Ramos (cell line): ENCODE measurements around the gene S100A5.
"Not testable (repeated sequence)": the region's sequence is repeated elsewhere in the genome, so short reads cannot be mapped to it uniquely, and the experiment has no call there.

Source experiments
- in situ Hi-C: fragments of 300-500 bp; cut with MboI; formaldehyde crosslinking; loops from one replicate; pipeline ENCODE4 v1.14.3; 2022; ENCODE audit warnings: low sequenced_read_pairs; ENCODE audit not compliant: unreplicated experiment

S100A5 gene

DNA sequence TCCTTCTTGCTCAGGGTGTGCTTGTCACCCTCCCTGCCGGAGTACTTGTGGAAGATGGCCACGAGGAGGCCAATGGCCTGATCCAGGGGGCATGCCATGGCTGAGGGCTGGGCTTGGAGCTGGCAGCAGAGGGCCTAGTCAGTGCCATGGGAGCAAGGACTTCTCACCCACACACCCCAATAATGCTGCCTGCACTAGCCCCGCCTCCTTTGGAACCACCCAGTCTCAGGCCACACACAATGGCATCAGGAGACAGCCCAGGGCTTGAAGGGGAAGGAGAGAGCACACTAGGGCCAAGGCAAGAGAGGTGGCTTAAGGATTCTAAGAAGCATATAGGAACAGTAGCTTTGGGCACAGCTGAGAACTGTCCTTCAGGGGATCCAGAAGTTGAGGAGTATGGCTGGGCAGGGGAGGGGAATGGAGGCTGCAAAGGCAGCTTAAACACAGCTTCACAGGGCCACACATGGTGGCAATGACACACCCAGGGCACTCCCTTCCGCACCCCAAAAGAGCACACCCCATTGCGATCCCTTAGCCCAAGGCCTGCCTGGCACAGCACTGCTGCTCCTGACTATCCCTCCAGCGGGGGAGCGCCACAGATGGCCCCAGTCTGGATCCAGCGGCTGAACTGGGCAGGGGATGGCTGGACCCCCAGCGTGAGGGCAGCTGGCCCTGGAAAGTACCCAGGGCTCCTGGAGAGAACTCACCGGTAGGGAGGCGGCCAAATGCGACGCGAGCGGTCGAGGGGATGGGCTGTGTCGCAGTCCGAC, 5.3 kb downstream of the S100A5 start, which contains the start of gene S100A6:
Gene S100A6 (minus strand): TSS at position 750 of the 770 bp plus-strand sequence. CDS start 652 bp downstream, at position 98.
- in situ Hi-C loops, result no loop called here

DNA sequence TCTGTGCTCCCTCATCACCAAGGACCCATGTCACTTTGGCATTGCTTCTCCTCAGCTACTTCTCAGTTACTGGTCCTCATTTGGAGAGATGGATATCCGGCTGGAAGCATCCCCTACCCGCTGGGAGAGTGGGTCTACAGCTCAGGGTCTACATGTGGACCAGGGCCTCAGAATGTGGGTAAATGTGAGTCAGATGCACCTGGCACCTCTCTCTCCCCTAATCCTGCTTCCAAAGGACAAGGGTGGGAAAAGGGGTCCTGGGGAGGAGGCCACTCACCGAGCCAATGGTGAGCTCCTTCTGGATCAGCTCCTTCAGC, 5.9 kb downstream of the S100A5 start:
- in situ Hi-C loops, result no loop called here

DNA sequence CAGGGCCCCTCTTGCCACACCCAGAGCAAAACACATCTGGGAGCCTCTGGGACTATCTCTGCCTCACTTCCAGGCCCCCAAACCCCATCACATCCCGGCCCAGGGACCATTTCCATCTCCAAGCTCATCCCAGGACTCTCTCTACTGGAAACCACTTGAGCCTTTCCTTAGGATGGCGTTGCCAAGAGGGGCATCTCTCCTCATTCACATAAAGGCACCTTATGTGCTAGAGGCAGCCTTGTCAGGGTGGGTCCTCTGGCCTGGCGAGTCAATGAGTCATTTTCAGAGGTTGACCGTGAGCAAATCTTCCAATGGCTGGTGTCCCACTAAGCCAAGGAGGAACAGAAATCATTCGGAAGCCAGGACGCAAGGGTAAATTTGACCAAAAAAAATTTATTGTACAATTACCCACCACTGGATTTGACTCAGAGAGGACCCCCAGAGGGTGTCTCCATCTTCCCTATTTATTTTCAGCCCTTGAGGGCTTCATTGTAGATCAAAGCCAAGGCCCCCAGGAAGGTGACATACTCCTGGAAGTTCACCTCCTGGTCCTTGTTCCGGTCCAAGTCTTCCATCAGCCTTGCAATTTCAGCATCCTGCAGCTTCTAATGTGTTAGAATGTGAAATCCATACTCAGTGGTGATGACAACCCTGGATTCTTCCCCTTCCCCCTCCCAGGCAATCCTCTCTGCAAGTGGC, 6.4 kb downstream of the S100A5 start:
- in situ Hi-C loops, result no loop called here

DNA sequence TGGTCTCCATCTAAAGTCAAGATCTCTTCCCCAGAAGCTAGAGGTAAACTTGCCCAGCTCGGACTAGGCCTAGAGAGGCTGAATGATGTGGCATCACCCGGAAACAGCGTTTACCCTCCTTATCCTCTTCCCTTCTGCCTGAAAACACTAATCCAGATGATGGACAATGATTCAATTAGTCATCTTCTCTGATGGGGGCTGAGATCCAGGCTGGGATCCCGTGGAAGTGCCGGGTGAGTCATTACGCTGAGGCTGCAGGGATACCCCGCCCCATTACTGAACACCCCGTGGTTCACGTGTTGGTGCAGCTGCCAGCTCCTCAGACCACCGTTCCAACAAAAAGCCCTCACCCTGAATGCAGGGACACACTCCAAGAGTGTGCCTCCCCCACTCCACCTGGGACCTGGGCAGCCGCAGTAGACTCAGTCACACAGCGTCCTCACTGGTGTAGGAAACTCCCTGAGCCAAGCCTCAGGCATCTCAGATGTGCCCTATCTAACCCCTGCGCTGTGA, 7.0 kb downstream of the S100A5 start:
- in situ Hi-C loops, result no loop called here

DNA sequence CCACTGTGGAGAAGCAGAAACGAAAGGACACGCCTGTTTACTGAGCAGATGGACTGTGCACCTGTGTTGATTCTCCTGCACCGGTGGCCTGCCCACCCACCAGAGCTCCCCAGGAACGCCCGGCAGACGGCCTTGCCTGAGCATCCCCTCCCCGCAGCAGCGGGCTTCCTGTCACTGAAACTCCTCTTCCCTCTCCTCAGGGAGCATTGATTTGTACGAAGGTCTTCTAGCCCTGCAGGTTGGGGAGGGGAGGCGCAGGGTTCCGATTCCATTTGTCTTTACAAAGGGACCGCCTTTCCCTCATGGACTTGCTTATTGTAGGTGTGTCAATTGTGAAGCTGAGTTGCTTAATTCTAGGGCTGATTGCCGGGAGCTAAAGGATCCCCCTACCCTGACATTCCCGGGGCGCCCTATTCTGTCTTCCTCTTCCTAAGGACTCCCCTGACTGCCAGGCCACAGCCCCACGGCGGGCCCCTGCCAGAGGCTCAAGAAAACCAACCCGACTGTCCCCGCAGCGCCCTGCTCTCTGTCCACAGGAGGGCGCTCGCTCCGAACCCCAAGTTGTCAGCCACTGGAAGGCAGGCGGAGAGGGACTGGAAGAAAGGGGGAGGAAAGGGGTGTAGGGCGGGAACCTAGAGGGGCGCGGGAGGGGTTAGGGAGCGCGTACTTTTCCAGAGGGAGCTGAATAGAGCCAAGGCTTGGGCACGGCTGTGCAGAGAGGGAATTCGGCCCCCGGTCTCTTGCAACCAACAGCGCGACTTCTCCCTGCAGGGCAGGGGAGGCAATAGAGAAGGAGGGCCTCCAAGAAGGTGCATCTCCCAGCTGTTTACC, 7.8 kb downstream of the S100A5 start:
- in situ Hi-C loops, result no loop called here

DNA sequence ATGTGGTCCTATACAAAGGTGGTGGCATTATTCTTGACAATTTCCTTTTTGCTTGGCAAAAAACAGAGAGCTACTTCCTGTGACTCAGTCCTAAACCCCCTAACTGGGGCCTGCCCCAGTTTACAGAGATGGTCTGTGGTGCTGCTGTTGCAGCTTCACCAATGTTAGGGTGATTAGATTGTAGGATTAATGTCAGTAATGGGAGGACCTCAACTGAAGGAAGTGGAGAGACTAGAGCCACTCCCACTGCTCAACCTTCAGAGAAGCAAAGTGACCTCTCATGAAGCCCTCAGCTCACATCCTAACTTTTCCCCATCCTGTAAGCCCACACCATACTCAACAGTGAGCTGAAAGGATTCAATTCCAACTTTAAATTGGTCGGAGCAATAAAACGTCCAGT, 8.6 kb downstream of the S100A5 start:
- in situ Hi-C loops, result no loop called here

DNA sequence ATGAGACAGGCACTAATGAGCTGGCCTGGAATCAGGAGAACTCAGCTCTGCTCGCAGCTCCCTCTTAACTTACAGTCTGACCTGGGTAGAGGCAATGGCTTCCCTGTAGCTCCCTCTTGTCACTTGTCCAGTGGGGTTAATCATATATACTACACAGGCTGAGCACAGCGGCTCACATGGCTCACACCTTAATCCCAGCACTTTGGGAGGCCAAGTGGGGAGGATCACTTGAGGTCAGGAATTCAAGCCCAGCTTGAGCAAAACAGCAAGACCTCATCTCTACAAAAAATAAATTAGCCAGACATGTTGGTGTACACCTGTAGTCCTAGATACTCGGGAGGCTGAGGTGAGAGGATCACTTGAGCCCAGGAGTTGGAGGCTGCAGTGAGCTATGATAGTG, 9.1 kb downstream of the S100A5 start:
- in situ Hi-C loops, result no loop called here

DNA sequence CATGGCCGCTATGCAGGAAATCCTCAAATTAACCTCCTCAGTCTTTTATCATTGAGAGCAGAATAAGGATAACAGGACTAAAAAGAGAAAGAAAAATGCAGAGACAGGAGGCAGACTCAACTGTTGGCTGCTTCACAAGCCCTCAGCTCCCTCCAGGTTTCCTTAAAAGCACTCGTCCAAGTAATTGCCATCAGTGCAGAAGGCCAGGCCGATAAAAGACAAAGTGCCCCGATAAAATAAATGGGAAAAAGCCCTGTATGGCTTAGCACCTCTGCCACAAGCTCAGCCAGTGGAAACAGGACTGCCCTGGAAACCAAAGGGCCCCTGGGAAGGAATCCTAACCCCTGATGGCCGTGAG, 13.1 kb downstream of the S100A5 start:
- in situ Hi-C loops, result no loop called here

DNA sequence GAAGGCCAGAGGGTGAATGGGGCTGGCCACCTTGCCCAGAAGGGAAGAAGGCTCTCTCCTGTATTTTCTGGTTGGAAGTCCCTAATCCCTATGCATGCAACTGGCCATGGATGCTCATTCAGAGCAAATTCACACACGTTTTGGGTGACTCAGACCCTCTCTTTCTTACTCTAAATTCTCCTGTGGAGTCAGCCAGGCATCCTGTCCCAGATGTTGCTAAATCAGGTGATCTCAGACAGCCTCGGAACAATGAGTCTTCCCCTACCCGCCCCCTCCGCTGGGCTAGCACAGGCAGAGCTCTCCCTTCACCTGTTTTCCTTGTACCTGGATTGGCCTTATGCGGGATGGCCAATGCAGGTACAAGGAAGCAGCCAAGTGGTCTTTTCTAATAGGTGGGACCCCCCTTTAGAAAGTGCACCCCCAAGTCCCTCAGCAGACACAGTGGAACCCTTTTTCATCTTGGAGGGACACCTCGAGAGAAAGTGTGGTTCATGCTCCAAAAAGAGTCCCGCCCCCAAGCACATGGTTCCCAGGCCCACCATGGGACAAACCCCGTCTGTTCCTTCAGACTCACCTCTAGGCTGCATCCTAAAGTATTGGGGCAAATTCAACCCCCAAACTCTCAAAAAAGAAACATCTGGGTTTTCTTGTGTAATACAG, 13.6 kb downstream of the S100A5 start:
- in situ Hi-C loops, result no loop called here

DNA sequence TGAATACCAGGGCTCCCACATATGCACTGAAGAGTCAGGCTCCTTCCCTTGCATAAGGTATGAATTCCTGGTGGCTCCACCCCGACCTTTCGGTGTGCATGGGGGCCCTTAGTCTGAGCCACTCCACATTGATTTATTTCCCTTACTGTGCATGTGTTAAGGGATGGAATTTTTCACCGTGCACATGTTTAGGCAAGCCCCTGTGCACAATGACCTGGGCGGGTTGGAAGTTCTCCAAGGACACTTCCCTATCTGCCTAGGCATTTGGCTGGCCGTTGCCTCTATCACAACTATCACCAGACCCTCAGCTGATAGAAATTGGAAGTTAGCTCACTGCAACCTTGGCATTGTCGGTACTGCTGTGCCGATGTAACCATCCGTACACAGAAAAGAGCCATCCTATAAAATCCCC, 14.6 kb downstream of the S100A5 start:
- in situ Hi-C loops, result no loop called here

DNA sequence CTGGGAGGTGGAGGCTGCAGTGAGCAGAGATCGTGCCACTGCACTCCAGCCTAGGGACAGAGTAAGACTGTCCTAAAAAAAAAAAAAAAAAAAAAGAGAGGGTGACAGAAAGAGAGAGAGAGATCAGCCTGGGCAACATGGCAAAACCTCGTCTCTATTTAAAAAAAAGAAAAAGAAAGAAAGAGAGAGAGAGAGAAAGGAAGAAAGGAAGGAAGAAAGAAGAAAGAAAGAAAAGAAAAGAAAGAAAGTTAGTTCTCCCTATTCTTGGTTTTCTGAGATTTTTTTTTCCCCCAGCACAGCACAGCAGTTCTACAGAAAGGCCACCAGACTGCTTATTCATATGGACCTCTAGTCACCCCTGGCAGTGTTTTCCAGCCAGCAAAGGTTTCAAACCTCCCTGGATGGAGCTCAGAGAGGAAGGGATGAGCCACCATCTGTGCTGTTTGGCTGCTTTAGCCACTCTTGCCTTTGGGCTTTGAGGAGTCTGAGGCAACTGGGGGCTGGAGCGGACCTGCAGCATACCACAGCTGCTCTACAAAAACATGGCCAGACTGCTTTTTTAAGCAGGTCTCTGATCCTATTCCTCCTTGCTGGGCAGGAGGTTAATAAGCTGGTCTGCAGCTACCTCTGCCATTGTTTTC, 15.5 kb downstream of the S100A5 start:
- in situ Hi-C loops, result no loop called here

DNA sequence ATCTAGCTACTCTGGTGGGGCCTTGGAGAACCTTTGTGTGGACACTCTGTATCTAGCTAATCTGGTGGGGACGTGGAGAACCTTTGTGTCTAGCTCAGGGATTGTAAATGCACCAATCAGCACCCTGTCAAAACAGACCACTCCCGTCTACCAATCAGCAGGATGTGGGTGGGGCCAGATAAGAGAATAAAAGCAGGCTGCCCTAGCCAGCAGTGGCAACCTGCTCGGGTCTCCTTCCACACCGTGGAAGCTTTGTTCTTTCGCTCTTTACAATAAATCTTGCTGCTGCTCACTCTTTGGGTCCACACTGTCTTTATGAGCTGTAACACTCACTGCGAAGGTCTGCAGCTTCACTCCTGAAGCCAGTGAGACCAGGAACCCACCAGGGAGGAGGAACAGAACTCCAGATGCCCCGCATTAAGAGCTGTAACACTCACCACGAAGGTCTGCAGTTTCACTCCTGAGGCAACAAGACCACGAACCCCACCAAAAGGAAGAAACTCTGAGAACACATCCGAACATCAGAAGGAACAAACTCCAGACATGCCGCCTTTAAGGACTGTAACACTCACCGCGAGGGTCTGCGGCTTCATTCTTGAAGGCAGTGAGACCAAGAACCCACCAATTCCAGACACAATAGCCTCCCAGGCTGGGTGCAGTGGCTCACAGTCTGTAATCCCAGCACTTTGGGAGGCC, 18.2 kb downstream of the S100A5 start:
- in situ Hi-C loops, result not testable (repeated sequence)

DNA sequence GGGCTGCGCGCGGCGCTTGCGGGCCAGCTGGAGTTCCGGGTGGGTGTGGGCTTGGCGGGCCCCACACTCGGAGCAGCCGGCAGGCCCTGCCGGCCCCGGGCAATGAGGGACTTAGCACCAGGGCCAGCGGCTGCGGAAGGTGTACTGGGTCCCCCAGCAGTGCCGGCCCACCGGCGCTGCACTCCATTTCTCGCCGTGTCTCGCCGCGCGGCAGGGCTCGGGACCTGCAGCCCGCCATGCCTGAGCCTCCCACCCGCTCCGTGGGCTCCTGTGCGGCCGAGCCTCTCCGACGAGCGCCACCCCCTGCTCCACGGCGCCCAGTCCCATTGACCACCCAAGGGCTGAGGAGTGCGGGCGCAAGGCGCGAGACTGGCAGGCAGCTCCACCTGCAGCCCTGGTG, 18.9 kb downstream of the S100A5 start:
- in situ Hi-C loops, result not testable (repeated sequence)

DNA sequence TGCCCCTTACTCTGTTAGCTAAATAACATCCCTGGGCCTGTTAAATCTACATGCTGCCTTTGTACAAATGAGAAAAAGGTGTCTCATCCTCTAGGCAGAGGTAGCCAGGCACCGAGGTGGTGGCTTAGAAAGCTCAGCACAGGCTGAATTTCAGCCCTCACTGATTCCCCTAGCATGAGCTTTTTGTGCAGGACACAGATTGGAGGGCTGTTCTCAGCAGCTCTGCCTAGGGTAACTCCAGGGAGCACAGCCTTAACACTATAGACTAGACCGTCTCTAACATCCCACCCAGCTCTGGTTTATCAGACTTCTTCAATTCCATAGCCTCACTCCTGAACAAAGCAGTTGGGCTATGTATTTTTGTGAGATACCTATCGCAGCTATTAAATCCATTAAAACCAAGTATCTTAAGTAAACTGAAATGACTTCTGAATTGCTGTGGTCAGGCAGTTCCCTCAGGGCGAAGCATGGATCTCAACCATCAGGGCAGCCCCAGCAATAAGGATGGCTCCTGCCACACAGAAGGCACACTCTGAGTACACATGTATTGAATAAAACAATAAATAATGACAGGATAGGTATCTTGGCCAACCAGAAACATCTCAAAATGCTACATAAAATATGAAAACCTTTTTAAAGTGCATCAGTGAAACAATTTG, 19.8 kb downstream of the S100A5 start:
- in situ Hi-C loops, result no loop called here

DNA sequence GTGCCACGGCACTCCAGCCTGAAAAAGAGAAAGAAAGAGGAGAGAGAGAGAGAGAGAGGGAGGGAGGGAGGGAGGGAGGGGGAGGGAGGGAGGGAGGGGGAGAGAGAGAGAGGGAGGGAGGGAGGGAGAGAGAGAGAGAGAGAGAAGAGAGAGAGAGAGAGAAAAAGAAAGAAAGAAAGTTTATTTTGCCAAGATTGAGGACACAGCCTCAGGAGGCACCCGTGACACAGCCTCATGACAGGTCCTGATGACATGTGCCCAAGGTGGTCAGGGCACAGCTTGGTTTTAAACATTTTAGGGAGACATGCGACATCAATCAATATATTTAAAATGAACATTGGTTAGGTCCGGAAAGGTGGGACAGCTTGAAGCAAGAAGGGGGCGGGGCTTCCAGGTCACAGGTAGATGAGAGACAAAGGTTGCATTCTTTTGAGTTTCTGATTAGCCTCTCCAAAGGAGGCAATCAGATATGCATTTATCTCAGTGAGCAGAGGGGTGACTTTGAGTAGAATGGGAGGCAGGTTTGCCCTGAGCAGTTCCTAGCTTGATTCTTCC, 20.5 kb downstream of the S100A5 start:
- in situ Hi-C loops, result not testable (repeated sequence)

DNA sequence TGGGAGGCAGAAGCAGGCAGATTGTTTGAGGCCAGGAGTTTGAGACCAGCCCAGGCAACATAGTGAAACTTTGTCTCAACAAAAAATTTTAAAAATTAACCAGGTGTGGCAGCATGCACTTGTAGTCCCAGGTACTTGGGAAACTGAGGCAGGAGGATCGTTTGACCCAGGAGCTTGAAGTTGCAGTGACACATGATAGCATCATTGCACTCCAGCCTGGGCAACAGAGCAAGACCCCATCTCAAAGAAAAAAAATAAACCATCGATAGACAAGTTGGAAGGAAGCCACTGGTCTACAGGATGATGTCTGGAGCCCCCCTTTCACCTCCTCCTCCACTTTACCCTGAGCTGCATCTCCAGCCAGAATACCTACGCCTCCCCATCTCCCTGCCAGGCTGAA, 21.5 kb downstream of the S100A5 start:
- in situ Hi-C loops, result no loop called here

DNA sequence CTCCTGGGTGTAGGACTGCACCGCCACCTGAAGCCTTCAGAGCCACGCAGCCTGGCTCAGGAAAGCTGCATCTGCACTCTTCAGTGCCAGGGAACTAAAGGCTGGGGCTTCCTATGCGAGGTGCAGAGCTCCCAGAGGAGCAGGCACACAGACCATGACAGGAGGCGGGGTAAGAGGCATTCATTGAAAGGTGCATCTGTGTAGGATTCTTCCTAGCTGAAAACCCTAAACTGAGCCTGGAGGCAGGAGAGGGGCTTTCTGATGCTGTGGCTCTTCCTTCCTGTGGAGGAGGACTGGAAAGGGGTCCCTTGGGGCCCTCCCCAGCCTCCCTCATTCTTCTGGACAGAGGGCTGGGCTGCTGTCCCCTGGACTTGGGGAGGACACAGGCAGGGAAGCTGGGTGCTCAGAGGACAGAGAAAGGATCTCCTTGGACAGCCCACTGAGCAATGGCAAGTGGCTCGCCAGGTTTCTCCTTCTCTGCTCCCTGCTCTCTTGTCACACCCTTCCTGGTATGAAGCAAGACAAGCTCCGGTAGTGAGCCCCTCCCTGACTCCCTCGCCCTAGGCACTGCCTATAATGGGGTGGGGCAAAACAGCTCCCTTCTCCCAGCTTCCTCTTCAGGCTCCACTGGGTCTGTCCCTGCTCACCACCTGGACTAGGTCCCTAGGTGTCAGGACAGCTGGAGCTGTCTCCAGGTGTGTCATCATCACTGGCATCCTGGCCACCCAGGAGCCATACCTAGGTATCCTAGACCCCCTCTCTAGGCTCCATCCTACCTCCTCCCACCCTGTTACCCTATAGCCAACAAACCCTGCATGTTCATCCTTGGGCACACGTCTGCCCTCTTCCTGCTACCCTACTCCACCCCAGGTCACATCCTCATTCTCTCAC, 25.0 kb downstream of the S100A5 start:
- in situ Hi-C loops, result no loop called here

DNA sequence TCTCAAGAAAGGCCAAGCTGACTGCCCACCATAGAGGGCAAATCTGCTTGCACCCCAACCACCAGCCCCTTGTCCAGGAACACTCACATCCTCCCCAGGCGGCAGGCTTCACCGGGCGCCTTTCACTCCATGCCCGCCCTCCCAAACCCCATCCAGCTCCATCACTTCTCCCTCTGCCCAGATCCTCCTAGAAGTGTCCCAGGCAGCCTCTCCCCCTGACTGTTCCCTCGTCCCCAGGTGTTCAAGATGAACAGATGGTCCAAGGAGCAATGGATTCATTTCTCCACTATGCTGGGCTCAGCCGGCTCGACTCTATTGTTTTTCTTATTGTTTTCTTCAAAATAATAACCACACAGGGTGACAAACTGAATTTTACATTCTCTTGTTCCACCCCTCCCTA, 27.1 kb downstream of the S100A5 start:
- in situ Hi-C loops, result no loop called here
